Measurements from ENCODE around the gene RHBDD2.
A peak's percentile ranks its signal among the peaks of the same experiment; 100 is the strongest.
"Not testable (repeated sequence)": the region's sequence is repeated elsewhere in the genome, so short reads cannot be mapped to it uniquely, and the experiment has no call there.

Gene RHBDD2

DNA sequence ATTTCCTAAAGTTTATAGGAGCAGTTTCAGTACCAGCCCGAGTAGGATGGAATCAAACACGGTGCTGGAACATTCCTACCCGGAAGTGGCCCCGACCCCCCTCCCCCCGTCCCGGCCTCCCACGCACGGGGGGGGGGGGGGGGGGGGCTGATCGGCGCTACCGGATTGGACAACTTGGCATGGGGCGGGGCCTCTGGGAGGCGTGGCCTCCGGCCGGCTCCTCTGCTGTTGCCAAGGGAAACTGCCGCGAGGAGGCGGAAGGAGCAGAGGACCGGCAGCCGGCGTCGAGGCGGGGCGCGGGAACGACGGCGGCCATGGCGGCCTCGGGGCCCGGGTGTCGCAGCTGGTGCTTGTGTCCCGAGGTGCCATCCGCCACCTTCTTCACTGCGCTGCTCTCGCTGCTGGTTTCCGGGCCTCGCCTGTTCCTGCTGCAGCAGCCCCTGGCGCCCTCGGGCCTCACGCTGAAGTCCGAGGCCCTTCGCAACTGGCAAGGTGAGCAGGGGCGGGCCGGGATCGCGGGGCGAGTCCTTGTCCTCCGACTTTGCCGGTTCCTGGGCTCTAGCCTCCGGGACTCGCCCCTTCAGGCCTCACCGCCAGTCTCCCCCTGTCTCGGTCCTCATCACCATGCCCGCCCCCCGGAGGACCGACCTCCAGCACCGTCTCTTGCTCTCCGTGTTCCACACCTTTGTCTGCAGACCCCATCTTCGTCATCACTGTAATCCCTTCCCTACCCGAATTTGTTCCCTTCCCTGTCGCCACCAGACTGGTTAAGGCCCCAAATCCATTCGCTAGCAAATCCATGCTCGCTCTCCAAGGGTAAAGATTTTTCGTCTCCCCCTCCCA is at the start of gene RHBDD2:
RHBDD2 (plus strand) TSS at position 266 of the 843 bp plus-strand sequence; CDS start at position 315, 49 bp downstream.
- peak; percentile 97 to 98 (median 97) for DNase-seq

DNA sequence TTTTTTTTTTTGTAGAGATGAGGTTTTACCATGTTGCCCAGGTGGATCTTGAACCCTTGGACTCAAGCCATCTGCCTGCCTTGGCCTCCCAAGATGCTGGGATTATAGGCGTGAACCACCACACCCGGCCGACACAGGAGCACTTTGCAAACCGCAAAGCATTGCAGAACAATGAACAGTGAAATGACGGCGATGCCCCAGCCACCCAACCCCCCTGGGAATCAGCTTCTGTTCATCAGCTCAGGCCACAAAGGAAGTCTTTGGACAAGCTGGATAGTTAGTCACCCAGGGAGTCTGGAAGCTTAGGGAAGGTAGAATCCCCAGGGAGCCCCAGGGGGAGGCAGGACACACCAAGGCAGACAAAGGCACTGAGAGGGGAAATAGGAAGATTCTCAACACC is 49.2 kb upstream of the RHBDD2 start:
- not testable (repeated sequence) for DNase-seq

DNA sequence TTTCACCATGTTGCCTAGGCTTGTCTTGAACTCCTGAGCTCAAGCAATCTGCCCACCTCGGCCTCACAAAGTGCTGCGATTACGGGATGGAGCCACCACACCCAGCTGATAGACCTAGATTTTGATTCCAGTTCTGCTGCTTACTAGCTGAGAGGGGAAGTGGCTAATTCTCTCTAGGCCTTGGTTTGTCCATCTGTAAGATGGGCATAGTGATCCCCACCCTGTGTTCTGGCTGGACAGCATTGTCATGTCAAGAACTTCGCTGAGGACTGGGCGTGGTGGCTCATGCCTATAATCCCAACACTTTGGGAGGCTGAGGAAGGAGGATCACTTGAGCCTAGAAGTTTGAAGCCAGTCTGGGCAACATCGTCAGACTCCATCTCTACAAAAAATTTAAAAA is 47.9 kb upstream of the RHBDD2 start:
- no peak for DNase-seq

DNA sequence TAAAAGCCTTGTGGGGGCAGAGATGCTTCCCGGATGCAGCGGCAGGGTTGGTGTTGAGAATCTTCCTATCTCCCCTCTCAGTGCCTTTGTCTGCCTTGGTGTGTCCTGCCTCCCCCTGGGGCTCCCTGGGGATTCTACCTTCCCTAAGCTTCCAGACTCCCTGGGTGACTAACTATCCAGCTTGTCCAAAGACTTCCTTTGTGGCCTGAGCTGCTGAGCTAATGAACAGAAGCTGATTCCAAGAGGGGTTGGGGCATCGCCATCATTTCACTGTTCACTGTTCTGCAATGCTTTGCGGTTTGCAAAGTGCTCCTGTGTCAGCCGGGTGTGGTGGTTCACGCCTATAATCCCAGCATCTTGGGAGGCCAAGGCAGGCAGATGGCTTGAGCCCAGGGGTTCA is 45.2 kb upstream of the RHBDD2 start:
- DNase-seq = not testable (repeated sequence)

DNA sequence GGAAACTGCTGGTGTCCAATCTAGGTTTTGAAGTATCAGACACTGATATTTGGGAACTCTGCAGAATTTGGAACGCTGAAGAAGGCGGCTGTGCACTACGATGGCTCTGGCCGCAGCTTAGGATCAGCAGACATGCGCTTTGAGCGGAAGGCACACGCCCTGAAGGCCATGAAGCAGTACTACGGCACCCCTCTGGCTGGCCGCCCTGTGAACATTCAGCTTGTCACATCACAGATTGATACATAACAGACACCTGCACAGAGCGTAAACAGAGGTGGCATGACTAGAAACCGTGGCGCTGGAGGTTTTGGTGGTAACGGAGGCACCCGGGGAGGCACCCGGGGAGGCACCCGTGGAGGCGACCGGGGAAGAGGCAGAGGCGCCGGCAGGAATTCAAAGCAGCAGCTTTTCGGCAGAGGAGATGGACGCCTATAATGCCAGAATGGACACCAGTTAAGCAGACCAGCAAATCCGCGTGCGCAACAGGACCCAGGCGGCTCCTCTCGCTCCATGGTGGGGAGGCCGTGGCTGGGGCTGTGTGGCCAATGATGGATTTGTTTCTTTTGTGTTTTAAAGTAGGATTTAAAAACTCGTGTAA is 43.0 kb upstream of the RHBDD2 start:
- DNase-seq = no peak

DNA sequence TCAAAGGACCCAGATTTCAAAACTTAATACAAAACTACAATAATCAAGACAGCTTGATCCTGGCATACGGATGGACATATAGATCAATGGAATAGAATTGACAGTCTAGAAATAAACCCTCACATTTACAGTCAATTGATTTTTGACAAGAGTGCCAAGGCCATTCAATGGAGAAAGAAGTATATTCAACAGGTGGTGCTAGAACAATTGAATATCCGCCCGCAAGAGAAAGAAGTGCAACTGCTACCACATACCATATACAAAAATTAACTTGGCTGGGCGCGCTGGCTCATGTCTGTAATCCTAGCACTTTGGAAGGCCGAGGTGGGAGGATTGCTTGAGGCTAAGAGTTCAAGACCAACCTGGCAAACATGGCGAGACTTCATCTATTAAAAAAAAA is 42.0 kb upstream of the RHBDD2 start:
- DNase-seq = no peak

DNA sequence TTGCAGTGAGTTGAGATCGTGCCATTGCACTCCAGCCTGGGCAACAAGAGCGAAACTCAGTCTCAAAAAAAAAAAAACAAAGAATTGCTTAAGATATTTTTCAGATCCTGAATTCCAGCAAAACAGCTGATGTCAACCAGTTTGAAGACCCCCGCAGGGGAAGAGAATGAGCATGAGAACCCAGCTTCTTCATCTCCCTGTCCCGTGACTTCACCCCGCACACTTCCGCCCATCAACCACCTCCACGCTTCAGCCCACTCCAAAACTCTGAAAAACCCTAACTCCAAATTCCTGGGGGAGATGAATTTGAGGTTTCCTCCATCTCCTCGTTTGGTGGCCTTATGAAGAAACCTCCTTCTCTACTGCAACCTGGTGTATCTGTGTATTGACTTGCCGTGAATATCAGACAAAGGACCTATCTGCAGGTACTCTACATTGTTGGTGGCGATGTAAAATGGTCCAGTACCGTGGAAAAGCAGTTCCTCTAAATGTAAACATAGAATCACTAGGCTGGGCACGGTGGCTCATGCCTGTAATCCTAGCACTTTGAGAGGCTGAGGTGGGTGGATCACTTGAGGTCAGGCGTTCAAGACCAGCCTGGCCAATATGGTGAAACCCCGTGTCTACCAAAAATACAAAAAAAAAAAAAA is 40.4 kb upstream of the RHBDD2 start:
- not testable (repeated sequence) for DNase-seq

DNA sequence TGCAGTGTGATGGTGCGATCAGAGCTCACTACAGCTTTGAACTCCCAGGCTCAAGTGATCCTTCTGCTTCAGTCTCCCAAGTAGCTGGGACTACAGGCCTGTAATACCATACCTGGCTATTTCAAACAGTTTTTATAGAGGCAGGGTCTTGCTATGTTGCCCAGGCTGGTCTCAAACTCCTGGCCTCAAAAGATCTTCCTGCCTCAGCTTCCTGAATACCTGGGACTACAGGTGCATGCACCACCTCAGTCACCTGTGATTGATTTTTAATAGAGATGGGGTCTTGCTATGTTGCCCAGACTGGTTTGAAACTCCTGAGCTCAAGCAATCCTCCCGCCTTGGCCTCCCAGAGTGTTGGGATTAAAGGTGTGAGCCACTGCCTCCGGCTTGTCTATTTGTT is 38.8 kb upstream of the RHBDD2 start:
- no peak for DNase-seq

DNA sequence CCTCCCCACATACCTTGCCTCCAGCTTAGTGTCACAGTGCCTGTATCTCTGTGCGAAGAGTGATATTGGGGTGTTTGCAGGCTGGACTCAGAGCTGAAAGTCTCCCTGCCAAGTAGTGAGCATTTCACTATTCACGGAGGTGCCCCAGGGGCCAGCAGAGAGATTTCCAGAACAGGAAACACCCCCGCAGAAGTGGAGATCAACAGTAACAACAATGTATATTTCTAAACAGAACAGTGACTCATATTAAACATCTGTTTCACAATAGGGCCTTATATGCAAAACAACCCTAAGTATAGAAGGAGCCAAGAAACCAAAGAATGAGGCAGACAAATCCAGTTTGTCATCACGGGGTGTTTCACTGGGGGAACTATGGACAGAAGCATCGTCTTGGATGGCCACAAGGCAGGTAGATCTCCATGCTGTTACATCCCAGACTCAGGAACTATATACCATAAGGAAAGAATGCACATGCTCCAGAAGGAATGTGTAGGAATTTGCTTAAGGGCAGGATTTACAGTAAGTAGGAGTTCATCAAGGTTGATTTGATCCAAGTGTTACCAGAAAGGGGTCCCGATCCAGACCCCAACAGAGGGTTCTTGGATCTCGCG is 35.9 kb upstream of the RHBDD2 start:
- DNase-seq = no peak

DNA sequence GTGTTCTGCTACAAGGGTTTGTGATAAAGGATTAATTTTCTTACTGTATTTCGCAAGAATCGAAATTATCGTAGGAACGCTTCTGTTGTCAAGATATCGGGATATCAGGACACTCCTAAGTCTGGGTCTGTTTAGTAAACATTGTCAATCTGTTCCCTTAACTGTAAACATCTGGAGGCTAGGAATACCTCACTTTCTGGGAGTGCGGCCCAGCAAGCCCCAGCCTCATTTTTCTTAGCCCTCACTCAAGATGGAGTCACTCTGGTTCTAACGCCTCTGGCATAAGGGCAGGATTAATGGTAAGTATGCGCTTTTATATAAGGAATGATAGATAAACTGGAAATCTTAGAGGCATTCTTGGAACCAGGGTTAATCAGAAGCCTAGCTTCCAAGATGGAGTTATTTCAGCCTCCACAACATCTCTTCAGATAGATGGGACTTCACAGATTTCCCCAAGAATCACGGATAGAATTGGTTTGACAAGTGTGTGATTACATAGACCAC is 35.2 kb upstream of the RHBDD2 start:
- no peak for DNase-seq

DNA sequence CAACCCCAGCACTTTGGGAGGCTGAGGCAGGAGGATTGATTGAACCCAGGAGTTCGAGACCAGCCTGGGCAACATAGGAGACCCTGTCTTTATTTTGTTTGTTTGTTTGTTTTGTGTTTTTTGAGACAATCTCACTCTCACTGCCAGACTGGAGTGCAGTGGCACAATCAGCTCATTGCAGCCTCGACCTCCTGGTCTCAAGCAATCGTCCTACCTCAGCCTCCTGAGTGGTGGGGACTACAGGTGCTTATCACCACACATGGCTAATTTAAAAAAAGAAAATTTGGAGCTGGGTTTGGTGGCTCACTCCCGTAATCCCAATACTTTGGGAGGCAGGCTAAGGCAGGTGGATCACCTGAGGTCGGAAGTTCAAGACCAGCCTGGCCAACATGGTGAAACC is 34.7 kb upstream of the RHBDD2 start:
- no peak for DNase-seq

DNA sequence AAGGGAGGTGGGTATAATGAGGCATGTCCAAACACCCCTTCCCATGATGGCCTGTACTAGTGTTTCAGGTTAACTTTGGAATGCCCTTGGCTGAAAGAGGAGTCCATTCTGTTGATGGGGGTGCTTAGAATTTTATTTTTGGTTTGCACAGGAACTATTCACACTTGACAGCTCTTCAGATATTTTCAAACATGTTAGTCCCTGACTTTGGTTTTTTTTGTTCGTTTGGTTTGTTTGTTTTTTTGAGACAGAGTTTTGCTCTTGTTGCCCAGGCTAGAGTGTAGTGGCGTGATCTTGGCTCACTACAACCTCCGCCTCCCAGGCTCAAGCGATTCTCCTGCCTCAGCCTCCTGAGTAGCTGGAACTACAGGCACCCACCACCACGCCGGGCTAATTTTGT is 33.7 kb upstream of the RHBDD2 start:
- not testable (repeated sequence) for DNase-seq

DNA sequence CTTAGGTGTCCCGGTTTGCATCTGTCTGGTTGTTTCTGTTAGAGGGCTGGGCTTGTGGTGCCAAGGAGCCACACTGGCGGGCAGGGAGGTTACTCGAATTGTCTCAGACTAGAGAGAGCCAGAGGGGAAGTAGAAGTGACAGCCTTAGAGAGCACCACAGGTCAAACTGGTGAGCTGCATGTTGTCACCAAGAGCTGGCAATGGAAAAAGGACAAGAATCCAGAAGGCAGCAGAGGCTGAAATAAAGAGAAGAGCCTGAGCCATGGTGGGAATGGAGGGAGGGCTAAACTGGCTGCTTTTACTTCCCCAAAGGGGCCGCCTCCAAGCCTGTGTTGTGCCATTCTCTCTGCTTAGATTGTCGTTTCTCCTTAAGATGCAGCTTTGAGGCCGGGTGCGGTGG is 31.1 kb upstream of the RHBDD2 start:
- no peak for DNase-seq

DNA sequence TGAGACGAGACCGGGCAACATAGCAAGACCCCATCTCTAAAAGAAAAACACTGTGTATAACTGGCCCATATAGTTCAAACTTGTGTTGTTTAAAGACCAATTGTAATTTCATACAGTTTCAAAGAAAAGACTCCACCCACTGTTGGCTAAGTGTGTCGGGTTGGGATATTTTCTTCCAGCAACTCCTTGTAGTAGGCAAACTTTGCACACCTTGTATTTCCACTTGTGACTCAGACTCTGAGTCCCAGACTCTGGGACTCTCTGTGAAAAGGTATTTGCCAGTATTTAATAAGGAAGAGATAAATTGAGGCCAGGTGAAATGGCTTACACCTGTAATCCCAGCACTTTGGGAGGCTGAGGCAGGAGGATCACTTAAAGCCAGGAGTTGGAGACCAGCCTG is 29.3 kb upstream of the RHBDD2 start:
- DNase-seq = no peak

DNA sequence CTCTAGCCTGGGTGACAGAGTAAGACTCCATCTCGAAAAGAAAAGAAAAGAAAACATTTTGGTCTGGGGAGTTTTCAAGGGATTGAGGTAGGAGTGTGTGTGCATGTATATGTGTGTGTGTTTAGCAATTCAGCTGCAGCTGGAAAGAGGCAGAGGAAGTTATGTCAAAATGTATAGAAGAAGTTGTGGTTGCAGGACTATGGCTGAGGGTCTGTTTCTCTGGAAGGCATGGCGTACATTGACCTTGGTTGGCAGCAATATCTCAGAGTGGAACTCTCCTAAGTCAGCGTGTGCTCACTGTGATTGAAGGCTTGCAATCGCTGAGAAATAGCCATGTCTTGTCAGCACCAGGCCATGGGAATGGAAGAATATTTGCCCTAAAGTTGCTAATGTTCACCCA is 28.6 kb upstream of the RHBDD2 start:
- no peak for DNase-seq

DNA sequence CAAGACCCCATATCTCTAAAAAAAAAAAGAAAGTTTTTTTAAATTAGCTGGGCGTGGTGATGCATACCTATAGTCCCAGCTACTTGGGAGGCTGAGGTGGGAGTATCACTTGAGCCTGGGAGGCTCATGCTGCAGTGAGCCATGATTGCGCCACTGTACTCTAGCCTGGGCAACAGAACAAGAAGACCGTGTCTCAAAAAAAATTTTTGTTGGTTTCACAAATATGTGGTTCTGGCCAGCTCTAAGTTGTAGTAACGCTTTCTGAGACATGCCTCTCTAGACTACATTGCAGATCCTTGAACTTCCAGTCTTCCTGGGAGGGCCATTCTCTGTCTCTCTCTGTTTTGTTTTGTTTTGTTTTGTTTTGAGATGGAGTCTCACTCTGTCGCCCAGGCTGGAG is 24.6 kb upstream of the RHBDD2 start:
- no peak for DNase-seq

DNA sequence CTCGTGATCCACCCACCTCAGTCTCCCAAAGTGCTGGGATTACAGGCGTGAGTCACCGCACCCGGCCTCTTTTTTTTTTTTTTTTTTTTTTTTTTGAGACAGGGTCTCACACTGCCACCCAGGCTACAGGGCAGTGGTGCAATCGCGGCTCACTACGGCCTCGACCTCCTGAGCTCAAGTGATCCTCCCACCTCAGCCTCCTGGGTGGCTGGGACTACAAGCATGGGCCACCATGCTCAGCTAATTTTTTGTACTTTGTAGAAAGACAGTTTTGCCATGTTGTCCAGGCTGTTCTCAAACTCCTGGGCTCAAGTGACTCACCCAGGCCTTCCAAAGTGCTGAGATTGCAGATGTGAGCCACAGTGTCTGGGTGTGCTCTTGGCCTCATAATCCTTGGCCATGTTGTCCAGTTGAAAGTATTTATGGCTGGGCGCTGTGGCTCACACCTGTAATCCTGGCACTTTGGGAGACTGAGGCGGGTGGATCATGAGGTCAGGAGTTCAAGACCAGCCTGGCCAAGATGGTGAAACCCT is 24.0 kb upstream of the RHBDD2 start:
- DNase-seq = not testable (repeated sequence)

DNA sequence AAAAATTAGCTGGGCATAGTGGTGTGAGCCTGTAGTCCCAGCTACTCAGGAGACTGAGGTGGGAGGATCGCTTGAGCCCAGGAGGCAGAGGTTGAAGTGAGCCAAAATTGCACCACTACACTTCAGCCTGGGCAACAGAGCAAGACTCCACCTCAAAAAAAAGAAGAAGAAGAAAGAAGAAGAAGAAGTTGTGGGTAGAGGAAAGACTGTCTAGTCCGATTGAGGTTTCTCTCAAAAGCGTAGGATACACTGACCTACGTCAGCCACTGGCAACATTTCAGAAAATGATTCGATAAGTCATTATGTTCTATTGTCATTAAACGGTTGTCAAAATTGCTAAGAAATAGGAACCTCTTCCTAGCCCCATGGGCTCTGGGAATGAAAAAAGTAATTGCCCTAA is 22.3 kb upstream of the RHBDD2 start:
- no peak for DNase-seq

DNA sequence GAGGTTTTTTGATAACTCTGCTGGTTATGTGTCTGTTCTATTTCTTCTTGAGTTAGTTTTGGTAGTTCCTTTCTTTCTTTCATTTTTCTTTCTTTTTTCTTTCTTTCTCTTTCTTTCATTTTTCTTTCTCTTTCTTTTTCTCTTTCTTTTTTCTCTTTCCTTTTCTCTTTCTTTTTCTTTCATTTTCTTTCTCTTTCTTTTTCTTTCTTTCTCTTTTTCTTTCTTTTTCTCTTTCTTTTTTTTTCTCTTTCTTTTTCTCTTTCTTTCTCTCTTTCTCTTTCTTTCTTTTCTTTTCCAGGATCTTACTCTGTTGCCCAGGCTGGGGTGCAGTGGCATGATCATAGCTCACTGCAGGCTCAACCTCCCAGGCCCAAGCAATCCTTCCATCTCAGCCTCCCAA is 20.4 kb upstream of the RHBDD2 start:
- no peak for DNase-seq

DNA sequence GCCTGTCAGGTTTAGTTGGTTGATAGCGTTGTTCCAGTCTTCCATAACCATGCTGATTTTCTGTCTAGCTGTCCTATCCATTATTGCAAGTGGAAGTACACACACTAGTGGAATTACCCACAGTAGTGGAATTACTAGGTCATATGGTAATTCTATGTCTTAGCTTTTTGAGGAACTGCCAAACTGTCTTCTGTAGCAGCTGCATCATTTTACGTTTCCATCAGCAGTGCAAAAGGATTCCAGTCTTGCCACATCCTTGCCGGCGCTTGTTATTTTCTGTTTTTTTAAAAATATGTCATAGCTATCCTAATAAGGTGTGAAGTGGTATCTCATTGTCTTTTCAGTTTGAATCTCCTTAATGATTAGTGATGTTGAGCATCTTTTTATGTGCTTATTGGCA is 17.2 kb upstream of the RHBDD2 start:
- no peak for DNase-seq

DNA sequence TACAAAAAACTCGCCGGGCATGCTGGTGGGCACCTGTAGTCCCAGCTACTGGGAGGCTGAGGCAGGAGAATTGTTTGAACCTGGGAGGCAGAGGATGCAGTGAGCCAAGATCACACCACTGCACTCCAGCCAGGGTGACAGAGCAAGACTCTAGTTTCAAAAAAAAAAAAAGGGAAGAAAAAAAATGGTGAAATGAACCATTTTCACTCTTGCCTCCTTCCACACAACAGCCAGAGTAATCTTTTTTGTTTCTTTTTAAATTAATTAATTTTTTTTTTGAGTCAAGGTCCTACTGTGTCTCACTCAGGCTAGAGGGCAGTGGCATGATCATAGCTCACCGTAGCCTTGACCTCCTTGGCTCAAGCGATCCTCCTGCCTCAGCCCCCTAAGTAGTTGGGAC is 14.6 kb upstream of the RHBDD2 start:
- not testable (repeated sequence) for DNase-seq

DNA sequence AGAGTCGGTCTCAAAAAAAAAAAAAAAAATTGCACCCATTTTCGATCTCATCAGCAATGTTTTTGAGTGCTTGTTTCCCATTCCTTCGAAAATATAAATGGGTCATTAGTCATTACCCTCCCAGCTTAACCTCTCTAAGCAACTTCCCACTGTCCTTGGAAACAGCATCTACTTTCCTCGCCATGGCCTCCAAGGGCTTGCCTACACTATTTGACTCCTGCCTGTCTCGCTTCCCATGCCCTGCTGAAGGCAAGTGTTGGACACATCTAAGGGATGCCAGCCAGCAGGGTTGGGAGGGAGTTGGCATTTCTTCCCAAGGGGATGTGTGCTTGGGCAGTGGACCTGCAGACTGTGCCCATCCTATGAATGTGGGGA is 12.7 kb upstream of the RHBDD2 start:
- no peak for DNase-seq

Measured in NCI-H1417 (cell line).